Ecto neural progenitor cell (in vitro differentiated cells): ENCODE measurements around the gene TSPAN5.
A peak's percentile ranks its signal among the peaks of the same experiment; 100 is the strongest.
"Not testable (repeated sequence)": the region's sequence is repeated elsewhere in the genome, so short reads cannot be mapped to it uniquely, and the experiment has no call there.

ENCODE experiments used
- DNase-seq: peaks from one replicate; pipeline ENCODE4 v3.0.0-alpha.2; 2018; ENCODE audit warnings: low spot score

The TSPAN5 gene

GRCh38 chr4:98658287-98659105 lies at the start of gene TSPAN5:
Gene TSPAN5, minus strand, starts transcription at chr4:98658611.
- peak; percentile 89 for DNase-seq

GRCh38 chr4:98706935-98707334 lies 48.5 kb upstream of the TSPAN5 start:
- no peak for DNase-seq

GRCh38 chr4:98706200-98706813 lies 47.9 kb upstream of the TSPAN5 start:
- DNase-seq: no peak

- not testable (repeated sequence) for DNase-seq
These were observed 47.2 kb upstream of the TSPAN5 start for GRCh38 chr4:98705586-98705985.

- DNase-seq: no peak
These were observed 42.2 kb upstream of the TSPAN5 start for GRCh38 chr4:98700656-98701055.

- no peak for DNase-seq
These were observed 35.7 kb upstream of the TSPAN5 start for GRCh38 chr4:98694076-98694475.

GRCh38 chr4:98692411-98692810 lies 34.0 kb upstream of the TSPAN5 start:
- DNase-seq: no peak

GRCh38 chr4:98691588-98691987 lies 33.2 kb upstream of the TSPAN5 start:
- no peak for DNase-seq

GRCh38 chr4:98689507-98690174 lies 31.2 kb upstream of the TSPAN5 start:
- no peak for DNase-seq

GRCh38 chr4:98688411-98689290 lies 30.2 kb upstream of the TSPAN5 start:
- no peak for DNase-seq

GRCh38 chr4:98687876-98688275 lies 29.5 kb upstream of the TSPAN5 start:
- DNase-seq: no peak

GRCh38 chr4:98686847-98687246 lies 28.4 kb upstream of the TSPAN5 start:
- no peak for DNase-seq

- DNase-seq: no peak
These were observed 27.8 kb upstream of the TSPAN5 start for GRCh38 chr4:98686043-98686707.

GRCh38 chr4:98685225-98686042 lies 27.0 kb upstream of the TSPAN5 start:
- no peak for DNase-seq

- DNase-seq: no peak
These were observed 24.3 kb upstream of the TSPAN5 start for GRCh38 chr4:98682719-98683118.

- no peak for DNase-seq
These were observed 22.4 kb upstream of the TSPAN5 start for GRCh38 chr4:98680806-98681205.

GRCh38 chr4:98679738-98680137 lies 21.3 kb upstream of the TSPAN5 start:
- DNase-seq: no peak

- peak; percentile 16 for DNase-seq
These were observed 19.4 kb upstream of the TSPAN5 start for GRCh38 chr4:98677799-98678198.

- DNase-seq: no peak
These were observed 16.2 kb upstream of the TSPAN5 start for GRCh38 chr4:98674404-98675173.

- no peak for DNase-seq
These were observed 15.6 kb upstream of the TSPAN5 start for GRCh38 chr4:98673978-98674377.
